HepG2 (cell line): ENCODE measurements around the gene CDC42EP4. TPM values are rescaled to one million over a fixed set of nuclear protein-coding genes. Genes with fewer than 3 reads are reported as not detected.

Source experiments
- ATF5 ChIP-seq: sonication (generic); formaldehyde crosslinking; IDR thresholded peaks from 2 replicates; pipeline ENCODE4 v1.4.0; 2020; ENCODE audit warnings: mild to moderate bottlenecking, low read depth, missing genetic modification reagents
- BCLAF1 ChIP-seq: fragments of 450-650 bp; IDR thresholded peaks from 2 replicates; pipeline ENCODE4 v1.6.1; 2017; ENCODE audit warnings: mild to moderate bottlenecking
- CBX5 ChIP-seq: sonication (generic); formaldehyde crosslinking; IDR thresholded peaks from 2 replicates; pipeline ENCODE4 v1.4.0; 2020; ENCODE audit warnings: missing genetic modification reagents, borderline replicate concordance
- DNMT3B ChIP-seq: conservative IDR thresholded peaks from 2 replicates; pipeline ENCODE4 v1.6.1; 2016; ENCODE audit warnings: missing biosample characterization, control low read depth
- JUN ChIP-seq: sonication (generic); formaldehyde crosslinking; IDR thresholded peaks from 2 replicates; pipeline ENCODE4 v1.4.0; 2020; ENCODE audit warnings: mild to moderate bottlenecking, missing genetic modification reagents
- NR3C1 ChIP-seq: sonication (generic); formaldehyde crosslinking; IDR thresholded peaks from 2 replicates; pipeline ENCODE4 v1.4.0; 2020; ENCODE audit warnings: missing genetic modification reagents
- SRSF1 ChIP-seq: fragments of 200-400 bp; formaldehyde crosslinking; optimal IDR thresholded peaks from 2 replicates; pipeline ENCODE3; 2017; ENCODE audit warnings: mild to moderate bottlenecking, low read depth, low read length, moderate library complexity
- TAF15 ChIP-seq: fragments of 200-400 bp; formaldehyde crosslinking; IDR thresholded peaks from one replicate; pipeline ENCODE4 v1.6.1; 2018; ENCODE audit warnings: mild to moderate bottlenecking, low read depth, low read length; ENCODE audit not compliant: poor library complexity, severe bottlenecking
- ZNF121 ChIP-seq: sonication (generic); formaldehyde crosslinking; IDR thresholded peaks from 2 replicates; pipeline ENCODE4 v1.5.0; 2020; ENCODE audit warnings: mild to moderate bottlenecking, missing genetic modification reagents
- ZNF124 ChIP-seq: sonication (generic); formaldehyde crosslinking; IDR thresholded peaks from 2 replicates; pipeline ENCODE4 v1.4.0; 2020; ENCODE audit warnings: missing genetic modification reagents
- ZNF17 ChIP-seq: sonication (generic); formaldehyde crosslinking; IDR thresholded peaks from 2 replicates; pipeline ENCODE4 v1.5.0; 2020; ENCODE audit warnings: mild to moderate bottlenecking, missing genetic modification reagents
- ZNF20 ChIP-seq: sonication (generic); formaldehyde crosslinking; IDR thresholded peaks from 2 replicates; pipeline ENCODE4 v1.4.0; 2020; ENCODE audit warnings: mild to moderate bottlenecking, moderate library complexity, missing genetic modification reagents
- ZNF30 ChIP-seq: sonication (generic); formaldehyde crosslinking; IDR thresholded peaks from 2 replicates; pipeline ENCODE4 v1.5.0; 2020; ENCODE audit warnings: mild to moderate bottlenecking, missing genetic modification reagents
- ZNF629 ChIP-seq: sonication (generic); formaldehyde crosslinking; conservative IDR thresholded peaks from 2 replicates; pipeline ENCODE4 v1.5.0; 2020; ENCODE audit warnings: missing genetic modification reagents
- ZNF713 ChIP-seq: sonication (generic); formaldehyde crosslinking; IDR thresholded peaks from 2 replicates; pipeline ENCODE4 v1.4.0; 2020; ENCODE audit warnings: mild to moderate bottlenecking, missing genetic modification reagents
- ZSCAN29 ChIP-seq: sonication (generic); formaldehyde crosslinking; conservative IDR thresholded peaks from 2 replicates; pipeline ENCODE4 v1.4.0; 2020; ENCODE audit warnings: mild to moderate bottlenecking, missing genetic modification reagents
- polyA plus RNA-seq, 8 experiments: library from polyadenylated mRNA; depleted of rRNA in 3 of 8; stranded (reverse) in 7 of 8; unstranded in 1 of 8; fragments of >200 nt; fragmentation: Illumina TruSeq in 4 of 8; extraction: Trizol in 4 of 8; gene quantifications; 2 replicates each; pipeline versions ENCODE4 v1.2.1 to v1.2.3, GENCODE V29; 2011 to 2016; ENCODE audit warnings: low read depth in 4 of 8, missing spikeins in 1 of 8, mixed read lengths in 1 of 8; ENCODE audit not compliant: insufficient read depth in 1 of 8
- total RNA-seq, 5 experiments: library from RNA; depleted of rRNA; stranded (reverse); fragments of >200 nt; fragmentation: Illumina TruSeq; extraction: Trizol; gene quantifications; 2 replicates each; pipeline ENCODE4 v1.2.3, GENCODE V29; 2016; ENCODE audit warnings: low read depth in 1 of 5
- TF ChIP-seq, protein P1 (sequence below): sonication (generic); formaldehyde crosslinking; IDR thresholded peaks from 2 replicates; pipeline ENCODE4 v1.4.0; 2020; ENCODE audit warnings: mild to moderate bottlenecking, missing genetic modification reagents
- TF ChIP-seq, protein P2 (sequence below): sonication (generic); formaldehyde crosslinking; IDR thresholded peaks from 2 replicates; pipeline ENCODE4 v1.8.1; 2023; ENCODE audit warnings: missing genetic modification reagents, inconsistent platforms, borderline replicate concordance

CDC42EP4 gene
- total and polyA plus RNA-seq, 2 of the 13 experiments (the other 11 are each of a cell fraction or from before 2014, with no cell fraction given) = 19.0 to 54.0 TPM

DNA sequence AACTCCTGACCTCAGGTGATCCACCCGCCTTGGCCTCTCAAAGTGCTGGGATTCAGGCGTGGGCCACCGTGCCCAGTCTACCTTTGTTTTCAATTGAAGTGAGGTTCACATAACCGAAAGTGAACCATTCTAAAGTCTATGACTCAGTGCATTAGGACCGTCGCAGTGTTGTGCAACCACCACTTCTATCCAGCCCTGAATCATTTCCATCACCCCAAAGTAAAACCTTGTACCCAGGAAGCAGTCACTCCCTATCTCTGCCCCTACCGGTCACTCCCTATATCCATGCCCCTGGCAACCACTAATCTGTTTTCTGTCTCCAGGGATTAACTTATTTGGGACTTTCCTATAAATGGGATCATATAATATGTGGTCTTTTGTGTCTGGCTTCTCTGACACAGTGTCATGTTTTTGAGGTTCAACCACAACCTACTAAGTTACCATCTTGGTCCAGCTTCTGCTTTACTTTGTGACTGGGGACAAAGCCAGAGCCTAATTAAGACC, 28.3 kb upstream of the CDC42EP4 start (continued):
- TF ChIP-seq, protein P1, sequence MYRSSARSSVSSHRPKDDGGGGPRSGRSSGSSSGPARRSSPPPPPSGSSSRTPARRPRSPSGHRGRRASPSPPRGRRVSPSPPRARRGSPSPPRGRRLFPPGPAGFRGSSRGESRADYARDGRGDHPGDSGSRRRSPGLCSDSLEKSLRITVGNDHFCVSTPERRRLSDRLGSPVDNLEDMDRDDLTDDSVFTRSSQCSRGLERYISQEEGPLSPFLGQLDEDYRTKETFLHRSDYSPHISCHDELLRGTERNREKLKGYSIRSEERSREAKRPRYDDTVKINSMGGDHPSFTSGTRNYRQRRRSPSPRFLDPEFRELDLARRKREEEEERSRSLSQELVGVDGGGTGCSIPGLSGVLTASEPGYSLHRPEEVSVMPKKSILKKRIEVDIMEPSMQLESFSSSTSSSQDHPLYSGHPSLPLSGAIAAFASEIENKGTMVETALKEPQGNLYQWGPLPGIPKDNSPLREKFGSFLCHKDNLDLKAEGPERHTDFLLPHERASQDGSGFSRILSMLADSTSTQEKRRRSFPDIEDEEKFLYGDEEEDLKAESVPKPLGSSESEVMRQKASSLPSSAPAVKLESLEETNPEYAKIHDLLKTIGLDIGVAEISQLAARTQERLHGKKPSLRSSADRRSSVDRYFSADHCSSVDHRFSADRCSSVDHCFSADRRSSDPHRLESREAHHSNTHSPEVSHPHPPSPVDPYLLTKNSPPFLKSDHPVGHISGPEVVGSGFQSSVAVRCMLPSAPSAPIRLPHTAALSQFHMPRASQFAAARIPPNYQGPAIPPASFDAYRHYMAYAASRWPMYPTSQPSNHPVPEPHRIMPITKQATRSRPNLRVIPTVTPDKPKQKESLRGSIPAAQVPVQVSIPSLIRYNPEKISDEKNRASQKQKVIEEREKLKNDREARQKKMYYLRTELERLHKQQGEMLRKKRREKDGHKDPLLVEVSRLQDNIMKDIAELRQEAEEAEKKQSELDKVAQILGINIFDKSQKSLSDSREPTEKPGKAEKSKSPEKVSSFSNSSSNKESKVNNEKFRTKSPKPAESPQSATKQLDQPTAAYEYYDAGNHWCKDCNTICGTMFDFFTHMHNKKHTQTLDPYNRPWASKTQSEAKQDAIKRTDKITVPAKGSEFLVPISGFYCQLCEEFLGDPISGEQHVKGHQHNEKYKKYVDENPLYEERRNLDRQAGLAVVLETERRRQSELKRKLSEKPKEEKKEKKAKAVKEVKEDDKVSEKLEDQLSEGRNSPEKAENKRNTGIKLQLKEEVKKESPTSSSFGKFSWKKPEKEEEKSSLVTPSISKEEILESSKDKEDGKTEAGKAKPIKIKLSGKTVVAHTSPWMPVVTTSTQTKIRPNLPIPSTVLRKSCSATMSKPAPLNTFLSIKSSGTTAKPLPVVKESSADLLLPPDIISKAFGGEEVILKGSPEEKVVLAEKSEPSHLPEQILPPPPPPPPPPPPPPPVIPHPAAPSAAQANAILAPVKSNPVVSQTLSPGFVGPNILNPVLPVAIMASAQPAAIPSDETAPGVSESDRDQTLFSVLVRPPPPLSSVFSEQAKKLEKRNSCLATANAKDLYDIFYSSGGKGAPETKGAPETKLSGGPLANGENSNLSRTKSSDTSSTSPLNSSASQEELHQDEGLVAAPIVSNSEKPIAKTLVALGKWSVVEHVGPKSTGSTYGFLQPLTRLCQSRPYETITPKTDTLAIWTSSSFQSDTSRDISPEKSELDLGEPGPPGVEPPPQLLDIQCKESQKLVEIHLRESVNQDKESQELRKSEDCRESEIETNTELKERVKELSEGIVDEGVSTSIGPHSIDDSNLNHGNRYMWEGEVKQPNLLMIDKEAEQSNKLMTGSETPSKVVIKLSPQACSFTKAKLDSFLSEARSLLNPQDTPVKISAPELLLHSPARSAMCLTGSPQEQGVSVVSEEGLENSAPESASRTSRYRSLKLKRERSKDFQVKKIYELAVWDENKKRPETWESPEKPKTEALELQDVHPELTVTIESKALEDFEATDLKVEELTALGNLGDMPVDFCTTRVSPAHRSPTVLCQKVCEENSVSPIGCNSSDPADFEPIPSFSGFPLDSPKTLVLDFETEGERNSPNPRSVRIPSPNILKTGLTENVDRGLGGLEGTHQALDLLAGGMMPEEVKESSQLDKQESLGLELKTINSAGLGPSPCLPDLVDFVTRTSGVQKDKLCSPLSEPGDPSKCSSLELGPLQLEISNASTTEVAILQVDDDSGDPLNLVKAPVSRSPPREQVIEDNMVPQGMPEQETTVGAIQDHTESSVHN (CRISPR knock-in tag) = no peak
- TF ChIP-seq ZNF124 (CRISPR knock-in tag) (no peak), ZNF713 (CRISPR knock-in tag) (no peak), ATF5 (CRISPR knock-in tag) (no peak), ZNF629 (no peak), TAF15 (no peak), ZNF121 (CRISPR knock-in tag) (no peak), ZNF30 (CRISPR knock-in tag) (no peak), BCLAF1 (no peak), ZNF17 (CRISPR knock-in tag) (no peak), ZSCAN29 (CRISPR knock-in tag) (no peak), SRSF1 (no peak), CBX5 (CRISPR knock-in tag) (peak; percentile 40; the same call in 1 of the 2 replicates), NR3C1 (CRISPR knock-in tag) (no peak), ZNF20 (CRISPR knock-in tag) (no peak), JUN (0 out of 2 replicates have a peak, but pooled peaks have one; percentile 29), DNMT3B (CRISPR knock-in tag) (no peak)
- TF ChIP-seq, protein P2, sequence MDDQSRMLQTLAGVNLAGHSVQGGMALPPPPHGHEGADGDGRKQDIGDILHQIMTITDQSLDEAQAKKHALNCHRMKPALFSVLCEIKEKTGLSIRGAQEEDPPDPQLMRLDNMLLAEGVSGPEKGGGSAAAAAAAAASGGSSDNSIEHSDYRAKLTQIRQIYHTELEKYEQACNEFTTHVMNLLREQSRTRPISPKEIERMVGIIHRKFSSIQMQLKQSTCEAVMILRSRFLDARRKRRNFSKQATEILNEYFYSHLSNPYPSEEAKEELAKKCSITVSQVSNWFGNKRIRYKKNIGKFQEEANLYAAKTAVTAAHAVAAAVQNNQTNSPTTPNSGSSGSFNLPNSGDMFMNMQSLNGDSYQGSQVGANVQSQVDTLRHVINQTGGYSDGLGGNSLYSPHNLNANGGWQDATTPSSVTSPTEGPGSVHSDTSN (CRISPR knock-in tag) = no peak
